H1 (cell line): ENCODE data around the gene PEX19.

Experiments
- ATF2 ChIP-seq: IDR thresholded peaks from 2 replicates; pipeline ENCODE4 v1.6.1; 2012; ENCODE audit warnings: low read length, inconsistent platforms
- CTCF ChIP-seq, 3 experiments: IDR thresholded peaks; 1 replicate in 2 of 3; 2 replicates in 1 of 3; pipeline versions ENCODE4 v1.5.1 to v1.6.1; 2011; ENCODE audit warnings: low read length in 3 of 3, mild to moderate bottlenecking in 3 of 3, inconsistent platforms in 2 of 3, low read depth in 1 of 3, moderate library complexity in 1 of 3; ENCODE audit not compliant: insufficient read depth in 1 of 3; ENCODE audit errors: control extremely low read depth in 1 of 3
- MAFK ChIP-seq: IDR thresholded peaks from 2 replicates; pipeline ENCODE4 v1.6.1; 2012; ENCODE audit warnings: low read depth, mild to moderate bottlenecking, improper control_type of control experiment, low read length
- PHF8 ChIP-seq: fragments of 200-600 bp; sonication (generic); conservative IDR thresholded peaks from 2 replicates; pipeline ENCODE4 v1.7.1; 2012; ENCODE audit warnings: low read depth, mild to moderate bottlenecking, inconsistent platforms, low read length, moderate library complexity
- POLR2AphosphoS5 ChIP-seq: IDR thresholded peaks from 2 replicates; pipeline ENCODE4 v1.6.1; 2011; ENCODE audit warnings: low read depth, low read length
- RFX5 ChIP-seq: IDR thresholded peaks from 2 replicates; pipeline ENCODE4 v1.6.1; 2011; ENCODE audit warnings: low read depth, low read length, improper control_type of control experiment, borderline replicate concordance
- SIN3A ChIP-seq, 2 experiments: IDR thresholded peaks in 1 of 2; conservative IDR thresholded peaks in 1 of 2; 2 replicates each; pipeline ENCODE4 v1.6.1; 2011 to 2012; ENCODE audit warnings: low read length in 2 of 2, improper control_type of control experiment in 1 of 2, low read depth in 1 of 2, mild to moderate bottlenecking in 1 of 2
- SP1 ChIP-seq: IDR thresholded peaks from 2 replicates; pipeline ENCODE4 v1.6.1; 2011; ENCODE audit warnings: low read depth, low read length
- TAF1 ChIP-seq: IDR thresholded peaks from 2 replicates; pipeline ENCODE4 v1.6.1; 2011; ENCODE audit warnings: mild to moderate bottlenecking, low read depth, low read length
- USF2 ChIP-seq: IDR thresholded peaks from 2 replicates; pipeline ENCODE4 v1.6.1; 2011; ENCODE audit warnings: low read length, improper control_type of control experiment

GRCh38 chr1:160284220-160284781 is 632 bp downstream of the PEX19 start:
- TF ChIP-seq POLR2AphosphoS5 (no peak), USF2 (no peak), CTCF (IDR thresholded peaks at IDR 0.05; ENCODE audit: control extremely low read depth in 1 of 3, insufficient read depth in 1 of 3, low read depth in 1 of 3, low read length in 3 of 3) (no peak), SIN3A (conservative IDR thresholded peaks at IDR 0.05 in 1 of 2, IDR thresholded peaks at IDR 0.05 in 1 of 2; ENCODE audit: low read depth in 1 of 2, low read length in 2 of 2) (no peak), TAF1 (no peak), ATF2 (no peak), SP1 (no peak), RFX5 (no peak), PHF8 (no peak), MAFK (no peak)
